SU-DHL-6 (cell line): ENCODE data around the gene FAM111B.

Source experiments
- H2AFZ ChIP-seq: fragments of 200-600 bp; sonication (generic); 2 replicates; pipeline ENCODE4 v1.6.1; 2014; ENCODE audit warnings: low read depth, mild to moderate bottlenecking, moderate library complexity, mixed read lengths, antibody characterized with exemption, low read length; ENCODE audit not compliant: severe bottlenecking
- H3F3A ChIP-seq: fragments of 200-600 bp; shearing (Covaris generic); 2 replicates; pipeline ENCODE4 v1.6.0; 2016; ENCODE audit warnings: antibody characterized with exemption, mild to moderate bottlenecking; ENCODE audit not compliant: insufficient read depth
- H3K27ac ChIP-seq: fragments of 200-600 bp; sonication (generic); 2 replicates; pipeline ENCODE4 v1.5.1; 2016; ENCODE audit warnings: low read depth, mild to moderate bottlenecking, low read length, moderate library complexity, mixed read lengths
- H3K27me3 ChIP-seq: fragments of 200-600 bp; sonication (generic), shearing (Covaris generic); 2 replicates; pipeline ENCODE4 v1.6.0; 2014; ENCODE audit warnings: mild to moderate bottlenecking, low read length
- H3K36me3 ChIP-seq: fragments of 200-600 bp; sonication (generic); 2 replicates; pipeline ENCODE4 v1.6.1; 2014; ENCODE audit warnings: mild to moderate bottlenecking, low read length, mixed read lengths
- H3K4me2 ChIP-seq: fragments of 300-600, 200-600 bp; shearing (Covaris generic), sonication (generic); 2 replicates; pipeline ENCODE4 v1.6.0; 2014; ENCODE audit warnings: low read length, low read depth, mild to moderate bottlenecking; ENCODE audit not compliant: poor library complexity, severe bottlenecking
- H3K4me3 ChIP-seq: fragments of 200-600 bp; sonication (generic); 2 replicates; pipeline ENCODE4 v1.5.1; 2014; ENCODE audit warnings: antibody characterized with exemption, low read length, mild to moderate bottlenecking, mixed read lengths; ENCODE audit not compliant: insufficient read depth, poor library complexity, severe bottlenecking
- H3K79me2 ChIP-seq: fragments of 200-600 bp; sonication (generic); 2 replicates; pipeline ENCODE4 v1.6.1; 2014; ENCODE audit warnings: mild to moderate bottlenecking, low read length, moderate library complexity; ENCODE audit not compliant: insufficient read depth
- H3K9ac ChIP-seq: fragments of 200-600 bp; sonication (generic); 2 replicates; pipeline ENCODE4 v1.7.0; 2014; ENCODE audit warnings: mild to moderate bottlenecking, low read length
- H3K9me2 ChIP-seq: fragments of 200-600 bp; sonication (generic); replicated peaks from 2 replicates; pipeline ENCODE4 v1.6.1; 2014; ENCODE audit warnings: low read length; ENCODE audit not compliant: insufficient read depth
- H3K9me3 ChIP-seq: fragments of 200-600 bp; sonication (generic); 2 replicates; pipeline ENCODE4 v1.6.1; 2014; ENCODE audit warnings: low read length, mixed read lengths; ENCODE audit not compliant: insufficient read depth
- H4K20me1 ChIP-seq: fragments of 200-600 bp; sonication (generic); 2 replicates; pipeline ENCODE4 v1.6.1; 2014; ENCODE audit warnings: low read depth, mild to moderate bottlenecking, antibody characterized with exemption, low read length, moderate library complexity, mixed read lengths
- EZH2phosphoT487 ChIP-seq: fragments of 200-600 bp; sonication (generic), shearing (Covaris generic); conservative IDR thresholded peaks from 2 replicates; pipeline ENCODE4 v1.6.1; 2018; ENCODE audit warnings: mild to moderate bottlenecking, antibody characterized with exemption, low read length, moderate library complexity, mixed read lengths
- TF ChIP-seq, protein P1 (sequence below): fragments of 200-600 bp; sonication (generic); IDR thresholded peaks from one replicate; pipeline ENCODE4 v1.5.1; 2017; ENCODE audit warnings: antibody characterized with exemption, mild to moderate bottlenecking, low read length, moderate library complexity; ENCODE audit not compliant: insufficient read depth, poor library complexity, severe bottlenecking

Gene FAM111B

DNA sequence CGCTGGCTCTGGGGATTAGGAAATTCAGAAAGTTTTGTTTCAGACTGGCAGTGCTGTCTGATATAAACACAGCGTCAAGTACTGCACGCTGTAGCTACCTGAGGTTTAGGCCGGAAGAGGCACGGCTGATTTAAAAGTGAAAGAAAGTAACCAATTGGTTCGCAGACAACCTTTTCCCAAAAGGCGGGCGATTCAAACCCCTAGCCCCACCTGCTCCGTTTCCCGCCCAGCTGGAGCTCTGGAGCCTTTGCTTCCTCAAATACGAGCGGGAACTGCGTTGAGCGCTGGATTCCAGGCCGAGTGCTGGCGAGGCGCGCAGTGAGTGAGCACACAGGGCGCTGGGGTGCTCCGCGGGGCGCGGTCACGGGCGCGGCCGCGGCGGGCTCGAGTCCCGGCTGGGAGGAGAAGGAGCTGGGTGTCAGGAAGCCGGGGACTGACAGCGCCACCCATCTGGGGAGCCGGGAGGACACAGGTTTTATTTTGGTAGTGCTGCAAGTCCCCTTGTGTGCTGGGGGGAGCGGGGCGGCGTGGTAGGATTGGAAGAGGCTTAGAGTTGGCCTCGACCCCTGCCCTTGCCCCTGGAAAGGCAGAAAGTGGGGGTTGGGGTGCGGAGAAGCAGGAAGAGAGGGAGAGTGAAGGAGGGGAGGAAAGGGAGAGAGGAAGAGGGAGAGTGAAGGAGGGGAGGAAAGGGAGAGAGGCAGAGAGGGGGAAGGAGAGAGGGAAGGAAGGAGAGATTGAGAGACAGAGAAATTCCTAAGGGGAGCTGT is 37.7 kb downstream of the FAM111B start:
- peak overlapping the region; percentile 96 for H3K27ac ChIP-seq
- peaks cover 50% of the 10 kb centered on the region for H3K79me2 ChIP-seq
- H3K27me3 ChIP-seq: no peaks in the 10 kb centered on the region
- peak overlapping the region; percentile 96 for H3K4me2 ChIP-seq
- H3K4me3 ChIP-seq: peak overlapping the region; percentile 96
- H4K20me1 ChIP-seq: no peaks in the 10 kb centered on the region
- peaks cover 49% of the 10 kb centered on the region for H3F3A ChIP-seq
- no peaks in the 10 kb centered on the region for H3K9me3 ChIP-seq
- H3K9ac ChIP-seq: peak overlapping the region; percentile 90
- no peak for TF ChIP-seq EZH2phosphoT487
- TF ChIP-seq, protein P1, sequence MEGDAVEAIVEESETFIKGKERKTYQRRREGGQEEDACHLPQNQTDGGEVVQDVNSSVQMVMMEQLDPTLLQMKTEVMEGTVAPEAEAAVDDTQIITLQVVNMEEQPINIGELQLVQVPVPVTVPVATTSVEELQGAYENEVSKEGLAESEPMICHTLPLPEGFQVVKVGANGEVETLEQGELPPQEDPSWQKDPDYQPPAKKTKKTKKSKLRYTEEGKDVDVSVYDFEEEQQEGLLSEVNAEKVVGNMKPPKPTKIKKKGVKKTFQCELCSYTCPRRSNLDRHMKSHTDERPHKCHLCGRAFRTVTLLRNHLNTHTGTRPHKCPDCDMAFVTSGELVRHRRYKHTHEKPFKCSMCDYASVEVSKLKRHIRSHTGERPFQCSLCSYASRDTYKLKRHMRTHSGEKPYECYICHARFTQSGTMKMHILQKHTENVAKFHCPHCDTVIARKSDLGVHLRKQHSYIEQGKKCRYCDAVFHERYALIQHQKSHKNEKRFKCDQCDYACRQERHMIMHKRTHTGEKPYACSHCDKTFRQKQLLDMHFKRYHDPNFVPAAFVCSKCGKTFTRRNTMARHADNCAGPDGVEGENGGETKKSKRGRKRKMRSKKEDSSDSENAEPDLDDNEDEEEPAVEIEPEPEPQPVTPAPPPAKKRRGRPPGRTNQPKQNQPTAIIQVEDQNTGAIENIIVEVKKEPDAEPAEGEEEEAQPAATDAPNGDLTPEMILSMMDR: peak; percentile 46
- no peaks in the 10 kb centered on the region for H3K9me2 ChIP-seq
- peak overlapping the region; percentile 44 for H2AFZ ChIP-seq
- H3K36me3 ChIP-seq: peaks cover 35% of the 10 kb centered on the region

DNA sequence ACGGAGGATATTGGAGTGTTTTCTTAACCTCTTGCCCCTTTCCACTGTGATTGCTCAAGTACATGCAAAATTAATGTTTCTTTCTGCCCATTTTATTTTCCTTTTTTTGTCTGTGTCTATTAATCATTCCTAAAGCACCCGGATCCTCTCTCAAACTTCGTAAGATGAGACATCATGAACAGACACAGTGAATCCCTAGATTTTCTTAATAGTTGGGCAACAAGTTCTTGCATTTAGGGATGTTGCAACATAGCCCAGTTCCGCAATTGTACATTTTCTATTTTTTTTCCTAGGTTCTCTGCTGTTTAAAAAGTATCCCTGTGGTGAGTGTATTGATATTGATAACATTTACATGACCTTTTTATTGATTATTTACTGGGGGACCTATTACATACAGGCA is 38.5 kb downstream of the FAM111B start:
- peaks cover 43% of the 10 kb centered on the region for H3K36me3 ChIP-seq
- H3F3A ChIP-seq: peaks cover 56% of the 10 kb centered on the region
- TF ChIP-seq EZH2phosphoT487: no peak
- TF ChIP-seq, protein P1: no peak
- peak overlapping the region; percentile 96 for H3K27ac ChIP-seq
- no peaks in the 10 kb centered on the region for H3K9me3 ChIP-seq
- no peaks in the 10 kb centered on the region for H4K20me1 ChIP-seq
- no peaks in the 10 kb centered on the region for H3K27me3 ChIP-seq
- peak overlapping the region; percentile 96 for H3K4me3 ChIP-seq
- peak overlapping the region; percentile 90 for H3K9ac ChIP-seq
- peak overlapping the region; percentile 96 for H3K4me2 ChIP-seq
- H2AFZ ChIP-seq: no peak overlapping the region
- H3K9me2 ChIP-seq: no peaks in the 10 kb centered on the region
- peaks cover 56% of the 10 kb centered on the region for H3K79me2 ChIP-seq

DNA sequence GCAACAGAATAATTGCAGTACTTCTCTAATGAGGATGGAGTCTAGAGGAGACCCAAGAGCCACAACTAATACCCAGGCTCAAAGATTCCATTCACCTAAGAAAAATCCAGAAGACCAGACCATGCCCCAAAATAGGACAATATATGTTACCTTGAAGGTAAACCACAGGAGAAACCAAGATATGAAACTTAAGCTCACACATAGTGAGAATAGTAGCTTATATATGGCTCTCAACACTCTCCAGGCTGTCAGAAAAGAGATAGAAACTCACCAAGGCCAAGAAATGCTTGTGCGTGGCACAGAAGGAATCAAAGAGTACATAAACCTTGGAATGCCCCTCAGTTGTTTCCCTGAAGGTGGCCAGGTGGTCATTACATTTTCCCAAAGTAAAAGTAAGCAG is 44.7 kb downstream of the FAM111B start:
- Histone ChIP-seq H3K27me3 (no peaks in the 10 kb centered on the region), H2AFZ (no peak overlapping the region), H3K9me2 (no peaks in the 10 kb centered on the region), H3K79me2 (peaks cover 46% of the 10 kb centered on the region), H3K4me3 (no peak overlapping the region), H3K27ac (no peak overlapping the region), H4K20me1 (no peaks in the 10 kb centered on the region), H3K9ac (no peak overlapping the region), H3K36me3 (peaks cover 62% of the 10 kb centered on the region), H3K9me3 (no peaks in the 10 kb centered on the region), H3F3A (peaks cover 75% of the 10 kb centered on the region), H3K4me2 (no peak overlapping the region)
- no peak for TF ChIP-seq EZH2phosphoT487
- TF ChIP-seq, protein P1: no peak
